BJ (cell line): Measurements from ENCODE around the gene LRRC15. TPM values are rescaled to one million over a fixed set of nuclear protein-coding genes. Genes with fewer than 3 reads are reported as not detected.

Source experiments
- CTCF ChIA-PET: fragments of 350-600 bp; formaldehyde crosslinking; extraction: SDS; loops from one replicate; lab custom pipeline; 2021; ENCODE audit warnings: antibody characterized with exemption, inconsistent platforms; lab: Yijun Ruan, JAX
- POLR2A ChIA-PET: fragments of 300-600 bp; sonication (Branson Sonifier 250); formaldehyde crosslinking; extraction: SDS; loops from one replicate; lab custom pipeline; 2021; ENCODE audit warnings: antibody characterized with exemption; lab: Charles Lee
- DNase-seq: peaks from one replicate; pipeline ENCODE4 v3.0.0-alpha.2; 2011; ENCODE audit warnings: low read depth
- H3K27me3 ChIP-seq: 2 replicates; pipeline ENCODE4 v1.6.0; 2011; ENCODE audit warnings: low read length; ENCODE audit not compliant: control insufficient read depth, insufficient read depth
- H3K36me3 ChIP-seq: 2 replicates; pipeline ENCODE4 v1.5.1; 2011; ENCODE audit warnings: low read length; ENCODE audit not compliant: control insufficient read depth, insufficient read depth
- H3K4me3 ChIP-seq: 2 replicates; pipeline ENCODE4 v1.5.1; 2011; ENCODE audit warnings: low read depth, mild to moderate bottlenecking, control low read depth, low read length
- CTCF ChIP-seq: IDR thresholded peaks from 2 replicates; pipeline ENCODE4 v1.5.1; 2011; ENCODE audit warnings: low read depth, mild to moderate bottlenecking, control low read depth, inconsistent platforms, low read length, moderate library complexity; ENCODE audit not compliant: insufficient read depth
- polyA plus RNA-seq: library from polyadenylated mRNA; depleted of rRNA; stranded (reverse); fragments of >200 nt; gene quantifications from 2 replicates; pipeline ENCODE4 v1.2.3, GENCODE V29; 2011

LRRC15 gene
- polyA plus RNA-seq, 1 experiment = 1.2 TPM

- Histone ChIP-seq H3K36me3 (no peaks in the 10 kb centered on the region), H3K27me3 (peaks cover 9% of the 10 kb centered on the region), H3K4me3 (no peak overlapping the region)
- TF ChIP-seq CTCF = no peak
- POLR2A ChIA-PET = interaction anchor here (0.6 kb wide), 1 partner anchor 9 kb away, joined by 6 read pairs; no protein-coding TSS in a partner anchor
- no peak for DNase-seq
- CTCF ChIA-PET = interaction anchor here (1.0 to 1.1 kb wide), 2 partner anchors 13 to 18 kb away, joined by 3 to 4 read pairs; no protein-coding TSS in a partner anchor
Observed at GRCh38 chr3:194383276-194383940, 13.9 kb upstream of the LRRC15 start.

- POLR2A ChIA-PET = interaction anchor here (0.6 kb wide), 1 partner anchor 9 kb away, joined by 6 read pairs; no protein-coding TSS in a partner anchor
- H3K36me3 ChIP-seq = no peaks in the 10 kb centered on the region
- CTCF ChIA-PET = interaction anchor here (1.0 to 1.1 kb wide), 2 partner anchors 14 to 18 kb away, joined by 3 to 4 read pairs; no protein-coding TSS in a partner anchor
- TF ChIP-seq CTCF = no peak
- no peak overlapping the region for H3K4me3 ChIP-seq
- DNase-seq = no peak
- H3K27me3 ChIP-seq = peaks cover 9% of the 10 kb centered on the region
Observed at GRCh38 chr3:194382892-194383223, 13.3 kb upstream of the LRRC15 start.

- POLR2A ChIA-PET = no interaction called here
- Histone ChIP-seq H3K4me3 (no peak overlapping the region), H3K27me3 (peaks cover 9% of the 10 kb centered on the region), H3K36me3 (no peaks in the 10 kb centered on the region)
- no peak for DNase-seq
- CTCF ChIA-PET = interaction anchor here (1.0 to 1.1 kb wide), 2 partner anchors 14 to 17 kb away, joined by 3 to 4 read pairs; no protein-coding TSS in a partner anchor
- TF ChIP-seq CTCF = no peak
Observed at GRCh38 chr3:194382196-194382891, 12.8 kb upstream of the LRRC15 start.

- peaks cover 9% of the 10 kb centered on the region for H3K27me3 ChIP-seq
- H3K36me3 ChIP-seq = no peaks in the 10 kb centered on the region
- ChIA-PET POLR2A (no interaction called here), CTCF (interaction anchor here (0.9 to 1.2 kb wide), 2 partner anchors 12 to 37 kb away, joined by 3 to 5 read pairs; partner anchors contain the start of gene LRRC15)
- TF ChIP-seq CTCF = no peak
- H3K4me3 ChIP-seq = no peak overlapping the region
- DNase-seq = no peak
Observed at GRCh38 chr3:194381460-194381875, 11.9 kb upstream of the LRRC15 start.

GRCh38 chr3:194380326-194380725, 10.8 kb upstream of the LRRC15 start:
- CTCF ChIA-PET = interaction anchor here (1.1 kb wide), 1 partner anchor 14 kb away, joined by 3 read pairs; no protein-coding TSS in a partner anchor
- H3K27me3 ChIP-seq = peaks cover 7% of the 10 kb centered on the region
- TF ChIP-seq CTCF = no peak
- H3K36me3 ChIP-seq = no peaks in the 10 kb centered on the region
- no peak for DNase-seq
- H3K4me3 ChIP-seq = no peak overlapping the region
- POLR2A ChIA-PET = no interaction called here
